HepG2 (cell line): ENCODE data around the gene STH. TPM values are rescaled to one million over a fixed set of nuclear protein-coding genes. Genes with fewer than 3 reads are reported as not detected.

ENCODE experiments used
- ADNP ChIP-seq: sonication (generic); formaldehyde crosslinking; IDR thresholded peaks from 2 replicates; pipeline ENCODE4 v1.4.0; 2020; ENCODE audit warnings: missing genetic modification reagents
- BORCS8-MEF2B ChIP-seq: sonication (generic); formaldehyde crosslinking; IDR thresholded peaks from 2 replicates; pipeline ENCODE4 v1.8.0; 2022; ENCODE audit warnings: mild to moderate bottlenecking, missing genetic modification reagents
- CAMTA2 ChIP-seq: sonication (generic); formaldehyde crosslinking; IDR thresholded peaks from 2 replicates; pipeline ENCODE4 v1.4.0; 2020; ENCODE audit warnings: mild to moderate bottlenecking, missing genetic modification reagents, borderline replicate concordance
- CBX1 ChIP-seq: IDR thresholded peaks from one replicate; pipeline ENCODE4 v1.6.1; 2016; ENCODE audit warnings: antibody characterized with exemption, low read depth
- ETV6 ChIP-seq: sonication (generic); formaldehyde crosslinking; conservative IDR thresholded peaks from 2 replicates; pipeline ENCODE4 v1.4.0; 2020; ENCODE audit warnings: missing genetic modification reagents
- FOXA3 ChIP-seq: IDR thresholded peaks from 2 replicates; pipeline ENCODE4 v1.6.1; 2016; ENCODE audit warnings: missing genetic modification reagents, missing compliant biosample characterization
- GPN1 ChIP-seq: sonication (generic); formaldehyde crosslinking; IDR thresholded peaks from 2 replicates; pipeline ENCODE4 v1.5.1; 2020; ENCODE audit warnings: missing genetic modification reagents, borderline replicate concordance
- GTF2F1 ChIP-seq: fragments of 150-350 bp; IDR thresholded peaks from 2 replicates; pipeline ENCODE4 v1.6.1; 2014; ENCODE audit warnings: low read length
- IRX3 ChIP-seq: sonication (generic); formaldehyde crosslinking; IDR thresholded peaks from 2 replicates; pipeline ENCODE4 v1.8.1; 2023; ENCODE audit warnings: mild to moderate bottlenecking, low read depth, missing genetic modification reagents, borderline replicate concordance
- KLF16 ChIP-seq, 2 experiments: sonication (generic) in 1 of 2; formaldehyde crosslinking in 1 of 2; IDR thresholded peaks; 2 replicates each; pipeline versions ENCODE4 v1.6.1 to v1.8.0; 2016 to 2023; ENCODE audit warnings: missing genetic modification reagents in 2 of 2, missing compliant biosample characterization in 1 of 2
- MTA1 ChIP-seq: sonication (generic); formaldehyde crosslinking; IDR thresholded peaks from 2 replicates; pipeline ENCODE4 v1.4.0; 2020; ENCODE audit warnings: missing genetic modification reagents, mild to moderate bottlenecking, borderline replicate concordance
- NFYB ChIP-seq: sonication (generic); formaldehyde crosslinking; IDR thresholded peaks from 2 replicates; pipeline ENCODE4 v1.4.0; 2020; ENCODE audit warnings: missing genetic modification reagents
- PAWR ChIP-seq: sonication (generic); formaldehyde crosslinking; IDR thresholded peaks from 2 replicates; pipeline ENCODE4 v1.4.0; 2020; ENCODE audit warnings: missing genetic modification reagents, mild to moderate bottlenecking, borderline replicate concordance
- RELA ChIP-seq: sonication (generic); formaldehyde crosslinking; IDR thresholded peaks from 2 replicates; pipeline ENCODE4 v1.4.0; 2020; ENCODE audit warnings: missing genetic modification reagents
- SCMH1 ChIP-seq: sonication (generic); formaldehyde crosslinking; IDR thresholded peaks from 2 replicates; pipeline ENCODE4 v1.9.0; 2021; ENCODE audit warnings: missing genetic modification reagents, mild to moderate bottlenecking, borderline replicate concordance
- SIN3B ChIP-seq: fragments of 150-350 bp; IDR thresholded peaks from 2 replicates; pipeline ENCODE4 v1.6.1; 2014; ENCODE audit warnings: low read length
- SNAI1 ChIP-seq: sonication (generic); formaldehyde crosslinking; IDR thresholded peaks from 2 replicates; pipeline ENCODE4 v1.5.0; 2020; ENCODE audit warnings: mild to moderate bottlenecking, missing genetic modification reagents, borderline replicate concordance
- SRF ChIP-seq: IDR thresholded peaks from 2 replicates; pipeline ENCODE4 v1.6.1; 2011; ENCODE audit warnings: mild to moderate bottlenecking, low read depth, low read length, moderate library complexity
- TEAD3 ChIP-seq: optimal IDR thresholded peaks from 2 replicates; pipeline ENCODE3; 2016; ENCODE audit warnings: borderline replicate concordance
- THYN1 ChIP-seq: sonication (generic); formaldehyde crosslinking; IDR thresholded peaks from 2 replicates; pipeline ENCODE4 v1.8.1; 2023; ENCODE audit warnings: low read depth, mild to moderate bottlenecking, moderate library complexity, missing genetic modification reagents, borderline replicate concordance
- XBP1 ChIP-seq: sonication (generic); formaldehyde crosslinking; IDR thresholded peaks from 2 replicates; pipeline ENCODE4 v1.5.0; 2020; ENCODE audit warnings: missing genetic modification reagents
- ZFP36L2 ChIP-seq: sonication (generic); formaldehyde crosslinking; IDR thresholded peaks from 2 replicates; pipeline ENCODE4 v1.4.0; 2020; ENCODE audit warnings: missing genetic modification reagents
- ZGPAT ChIP-seq: IDR thresholded peaks from 2 replicates; pipeline ENCODE4 v1.6.1; 2016; ENCODE audit warnings: mild to moderate bottlenecking
- ZIK1 ChIP-seq: sonication (generic); formaldehyde crosslinking; IDR thresholded peaks from 2 replicates; pipeline ENCODE4 v1.5.0; 2020; ENCODE audit warnings: mild to moderate bottlenecking, low read depth, missing genetic modification reagents, borderline replicate concordance
- ZKSCAN5 ChIP-seq: sonication (generic); formaldehyde crosslinking; IDR thresholded peaks from 2 replicates; pipeline ENCODE4 v1.5.1; 2020; ENCODE audit warnings: mild to moderate bottlenecking, missing genetic modification reagents
- ZNF260 ChIP-seq: sonication (generic); formaldehyde crosslinking; IDR thresholded peaks from 2 replicates; pipeline ENCODE4 v1.4.0; 2020; ENCODE audit warnings: missing genetic modification reagents, low read depth, mild to moderate bottlenecking, borderline replicate concordance
- ZNF30 ChIP-seq: sonication (generic); formaldehyde crosslinking; IDR thresholded peaks from 2 replicates; pipeline ENCODE4 v1.5.0; 2020; ENCODE audit warnings: mild to moderate bottlenecking, missing genetic modification reagents
- ZNF446 ChIP-seq: sonication (generic); formaldehyde crosslinking; IDR thresholded peaks from 2 replicates; pipeline ENCODE4 v1.5.0; 2020; ENCODE audit warnings: mild to moderate bottlenecking, missing genetic modification reagents
- ZNF550 ChIP-seq: sonication (generic); formaldehyde crosslinking; IDR thresholded peaks from 2 replicates; pipeline ENCODE4 v1.4.0; 2020; ENCODE audit warnings: mild to moderate bottlenecking, missing genetic modification reagents, borderline replicate concordance
- ZNF703 ChIP-seq: sonication (generic); formaldehyde crosslinking; IDR thresholded peaks from 2 replicates; pipeline ENCODE4 v1.5.1; 2020; ENCODE audit warnings: missing genetic modification reagents, mild to moderate bottlenecking, moderate library complexity, borderline replicate concordance
- ZNF782 ChIP-seq: sonication (generic); formaldehyde crosslinking; IDR thresholded peaks from 2 replicates; pipeline ENCODE4 v1.4.0; 2020; ENCODE audit warnings: missing genetic modification reagents, mild to moderate bottlenecking, borderline replicate concordance
- polyA plus RNA-seq, 8 experiments: library from polyadenylated mRNA; depleted of rRNA in 3 of 8; stranded (reverse) in 7 of 8; unstranded in 1 of 8; fragments of >200 nt; fragmentation: Illumina TruSeq in 4 of 8; extraction: Trizol in 4 of 8; gene quantifications; 2 replicates each; pipeline versions ENCODE4 v1.2.1 to v1.2.3, GENCODE V29; 2011 to 2016; ENCODE audit warnings: low read depth in 4 of 8, missing spikeins in 1 of 8, mixed read lengths in 1 of 8; ENCODE audit not compliant: insufficient read depth in 1 of 8
- total RNA-seq, 5 experiments: library from RNA; depleted of rRNA; stranded (reverse); fragments of >200 nt; fragmentation: Illumina TruSeq; extraction: Trizol; gene quantifications; 2 replicates each; pipeline ENCODE4 v1.2.3, GENCODE V29; 2016; ENCODE audit warnings: low read depth in 1 of 5
- TF ChIP-seq, protein P1 (sequence below): IDR thresholded peaks from 2 replicates; pipeline ENCODE4 v1.6.1; 2016; ENCODE audit warnings: missing compliant biosample characterization, missing genetic modification reagents, borderline replicate concordance

Gene STH
- total and polyA plus RNA-seq, 2 of the 13 experiments (the other 11 are each of a cell fraction or from before 2014, with no cell fraction given) = not detected

- TF ChIP-seq, protein P1, sequence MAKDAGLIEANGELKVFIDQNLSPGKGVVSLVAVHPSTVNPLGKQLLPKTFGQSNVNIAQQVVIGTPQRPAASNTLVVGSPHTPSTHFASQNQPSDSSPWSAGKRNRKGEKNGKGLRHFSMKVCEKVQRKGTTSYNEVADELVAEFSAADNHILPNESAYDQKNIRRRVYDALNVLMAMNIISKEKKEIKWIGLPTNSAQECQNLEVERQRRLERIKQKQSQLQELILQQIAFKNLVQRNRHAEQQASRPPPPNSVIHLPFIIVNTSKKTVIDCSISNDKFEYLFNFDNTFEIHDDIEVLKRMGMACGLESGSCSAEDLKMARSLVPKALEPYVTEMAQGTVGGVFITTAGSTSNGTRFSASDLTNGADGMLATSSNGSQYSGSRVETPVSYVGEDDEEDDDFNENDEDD (CRISPR knock-in tag) = no peak; the same call in 1 of the 2 replicates
- TF ChIP-seq ZIK1 (CRISPR knock-in tag) (0 out of 2 replicates have a peak, but pooled peaks have one; percentile 31), ZNF446 (CRISPR knock-in tag) (no peak), SNAI1 (CRISPR knock-in tag) (no peak), ZNF782 (CRISPR knock-in tag) (no peak), ZGPAT (CRISPR knock-in tag) (no peak; the same call in 1 of the 2 replicates), KLF16 (CRISPR knock-in tag; IDR thresholded peaks at IDR 0.05) (no peak), SCMH1 (no peak), ZKSCAN5 (no peak), ADNP (no peak), NFYB (CRISPR knock-in tag) (no peak), RELA (CRISPR knock-in tag) (no peak), PAWR (CRISPR knock-in tag) (no peak), CBX1 (no peak), ETV6 (CRISPR knock-in tag) (no peak), ZNF703 (CRISPR knock-in tag) (no peak), ZNF30 (no peak), XBP1 (CRISPR knock-in tag) (no peak), BORCS8-MEF2B (CRISPR knock-in tag) (no peak), MTA1 (CRISPR knock-in tag) (peak; percentile 75; the same call in 1 of the 2 replicates), FOXA3 (CRISPR knock-in tag) (no peak), IRX3 (no peak), ZNF550 (CRISPR knock-in tag) (peak; percentile 54; the same call in 1 of the 2 replicates), THYN1 (CRISPR knock-in tag) (no peak), ZFP36L2 (CRISPR knock-in tag) (no peak), TEAD3 (peak; percentile 68), SIN3B (no peak), GPN1 (no peak), GTF2F1 (no peak), CAMTA2 (no peak), ZNF260 (CRISPR knock-in tag) (no peak), SRF (no peak)
Measured at GRCh38 chr17:46013127-46013501, 14.1 kb downstream of the STH start (continued).
